Measurements from ENCODE around the gene PSTPIP2. TPM values are rescaled to one million over a fixed set of nuclear protein-coding genes. Genes with fewer than 3 reads are reported as not detected.

The PSTPIP2 gene
- total and polyA plus RNA-seq, 2 of the 13 experiments (the other 11 are each of a cell fraction or from before 2014, with no cell fraction given), result 0.25 to 0.27 TPM

DNA sequence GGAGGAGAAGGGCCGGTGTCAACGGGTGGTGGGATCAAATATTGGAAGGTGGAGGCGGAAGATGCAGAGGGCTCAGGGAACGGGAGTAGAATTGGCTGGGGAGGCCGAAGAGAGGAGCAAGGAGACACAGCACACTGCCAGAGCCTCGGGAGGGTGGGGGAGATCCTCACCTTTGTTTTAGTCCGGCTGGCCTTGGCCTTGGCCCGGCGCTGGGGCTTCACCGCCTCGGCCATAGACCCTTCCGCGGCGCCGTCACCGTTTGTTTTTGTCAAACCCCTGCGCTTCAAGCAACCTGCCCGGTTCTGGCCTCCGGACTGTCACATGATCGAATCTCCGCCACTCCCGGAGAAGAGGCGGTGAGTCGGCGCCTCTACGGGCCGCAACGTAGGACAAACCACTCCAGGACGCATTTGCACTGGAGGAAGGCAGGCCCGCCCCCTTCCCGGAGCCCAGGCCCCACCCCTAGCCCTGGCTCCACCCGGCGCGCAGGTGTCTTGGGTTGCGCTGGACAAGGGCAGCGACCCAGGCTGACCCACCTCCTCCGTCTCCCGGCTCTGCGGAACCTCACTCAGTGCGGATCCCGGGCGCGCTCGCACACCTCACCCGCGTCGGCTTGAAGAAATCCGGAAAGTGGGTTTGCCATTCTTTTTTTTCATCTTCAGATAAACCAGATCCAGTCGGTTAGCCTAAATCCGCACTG lies 104.9 kb downstream of the PSTPIP2 start, which contains the start of gene EPG5 (continued):
- TF ChIP-seq NCOA2 (CRISPR knock-in tag; IDR thresholded peaks at IDR 0.05) (no peak), HMGA1 (CRISPR knock-in tag; conservative IDR thresholded peaks at IDR 0.05) (no peak), ATF3 (CRISPR knock-in tag; IDR thresholded peaks at IDR 0.05) (no peak), ZNF780A (CRISPR knock-in tag; IDR thresholded peaks at IDR 0.05) (no peak), MAFK (conservative IDR thresholded peaks at IDR 0.05 in 1 of 2, IDR thresholded peaks at IDR 0.05 in 1 of 2; ENCODE audit: low read length in 2 of 2) (no peak), ZMYM3 (CRISPR knock-in tag; IDR thresholded peaks at IDR 0.05) (peak; percentile 76; the same call in 1 of the 2 replicates), ZNF615 (CRISPR knock-in tag; IDR thresholded peaks at IDR 0.05; ENCODE audit: borderline replicate concordance) (no peak), ZNF549 (CRISPR knock-in tag; IDR thresholded peaks at IDR 0.05) (no peak), NAIF1 (CRISPR knock-in tag; IDR thresholded peaks at IDR 0.05; ENCODE audit: borderline replicate concordance) (peak; percentile 70; the same call in 1 of the 2 replicates), ZNF597 (CRISPR knock-in tag; IDR thresholded peaks at IDR 0.05) (no peak), ZSCAN25 (CRISPR knock-in tag; IDR thresholded peaks at IDR 0.05) (no peak), ZNF329 (CRISPR knock-in tag; IDR thresholded peaks at IDR 0.05; ENCODE audit: low read depth) (no peak), ZNF724P (CRISPR knock-in tag; IDR thresholded peaks at IDR 0.05; ENCODE audit: borderline replicate concordance) (peak; percentile 69; the same call in 1 of the 2 replicates), SYNCRIP (IDR thresholded peaks at IDR 0.05; ENCODE audit: insufficient read depth, low read depth, low read length) (no peak), GLI4 (CRISPR knock-in tag; IDR thresholded peaks at IDR 0.05; ENCODE audit: borderline replicate concordance) (no peak), ZBTB26 (CRISPR knock-in tag; IDR thresholded peaks at IDR 0.05; ENCODE audit: borderline replicate concordance) (no peak; the same call in 1 of the 2 replicates)
- TF ChIP-seq, protein P1, sequence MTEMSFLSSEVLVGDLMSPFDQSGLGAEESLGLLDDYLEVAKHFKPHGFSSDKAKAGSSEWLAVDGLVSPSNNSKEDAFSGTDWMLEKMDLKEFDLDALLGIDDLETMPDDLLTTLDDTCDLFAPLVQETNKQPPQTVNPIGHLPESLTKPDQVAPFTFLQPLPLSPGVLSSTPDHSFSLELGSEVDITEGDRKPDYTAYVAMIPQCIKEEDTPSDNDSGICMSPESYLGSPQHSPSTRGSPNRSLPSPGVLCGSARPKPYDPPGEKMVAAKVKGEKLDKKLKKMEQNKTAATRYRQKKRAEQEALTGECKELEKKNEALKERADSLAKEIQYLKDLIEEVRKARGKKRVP (CRISPR knock-in tag; IDR thresholded peaks at IDR 0.05), result no peak
- TF ChIP-seq, protein P2, sequence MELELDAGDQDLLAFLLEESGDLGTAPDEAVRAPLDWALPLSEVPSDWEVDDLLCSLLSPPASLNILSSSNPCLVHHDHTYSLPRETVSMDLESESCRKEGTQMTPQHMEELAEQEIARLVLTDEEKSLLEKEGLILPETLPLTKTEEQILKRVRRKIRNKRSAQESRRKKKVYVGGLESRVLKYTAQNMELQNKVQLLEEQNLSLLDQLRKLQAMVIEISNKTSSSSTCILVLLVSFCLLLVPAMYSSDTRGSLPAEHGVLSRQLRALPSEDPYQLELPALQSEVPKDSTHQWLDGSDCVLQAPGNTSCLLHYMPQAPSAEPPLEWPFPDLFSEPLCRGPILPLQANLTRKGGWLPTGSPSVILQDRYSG (CRISPR knock-in tag; IDR thresholded peaks at IDR 0.05), result no peak
- TF ChIP-seq, protein P3, sequence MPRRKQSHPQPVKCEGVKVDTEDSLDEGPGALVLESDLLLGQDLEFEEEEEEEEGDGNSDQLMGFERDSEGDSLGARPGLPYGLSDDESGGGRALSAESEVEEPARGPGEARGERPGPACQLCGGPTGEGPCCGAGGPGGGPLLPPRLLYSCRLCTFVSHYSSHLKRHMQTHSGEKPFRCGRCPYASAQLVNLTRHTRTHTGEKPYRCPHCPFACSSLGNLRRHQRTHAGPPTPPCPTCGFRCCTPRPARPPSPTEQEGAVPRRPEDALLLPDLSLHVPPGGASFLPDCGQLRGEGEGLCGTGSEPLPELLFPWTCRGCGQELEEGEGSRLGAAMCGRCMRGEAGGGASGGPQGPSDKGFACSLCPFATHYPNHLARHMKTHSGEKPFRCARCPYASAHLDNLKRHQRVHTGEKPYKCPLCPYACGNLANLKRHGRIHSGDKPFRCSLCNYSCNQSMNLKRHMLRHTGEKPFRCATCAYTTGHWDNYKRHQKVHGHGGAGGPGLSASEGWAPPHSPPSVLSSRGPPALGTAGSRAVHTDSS (CRISPR knock-in tag; conservative IDR thresholded peaks at IDR 0.05), result no peak
- TF ChIP-seq, protein P4, sequence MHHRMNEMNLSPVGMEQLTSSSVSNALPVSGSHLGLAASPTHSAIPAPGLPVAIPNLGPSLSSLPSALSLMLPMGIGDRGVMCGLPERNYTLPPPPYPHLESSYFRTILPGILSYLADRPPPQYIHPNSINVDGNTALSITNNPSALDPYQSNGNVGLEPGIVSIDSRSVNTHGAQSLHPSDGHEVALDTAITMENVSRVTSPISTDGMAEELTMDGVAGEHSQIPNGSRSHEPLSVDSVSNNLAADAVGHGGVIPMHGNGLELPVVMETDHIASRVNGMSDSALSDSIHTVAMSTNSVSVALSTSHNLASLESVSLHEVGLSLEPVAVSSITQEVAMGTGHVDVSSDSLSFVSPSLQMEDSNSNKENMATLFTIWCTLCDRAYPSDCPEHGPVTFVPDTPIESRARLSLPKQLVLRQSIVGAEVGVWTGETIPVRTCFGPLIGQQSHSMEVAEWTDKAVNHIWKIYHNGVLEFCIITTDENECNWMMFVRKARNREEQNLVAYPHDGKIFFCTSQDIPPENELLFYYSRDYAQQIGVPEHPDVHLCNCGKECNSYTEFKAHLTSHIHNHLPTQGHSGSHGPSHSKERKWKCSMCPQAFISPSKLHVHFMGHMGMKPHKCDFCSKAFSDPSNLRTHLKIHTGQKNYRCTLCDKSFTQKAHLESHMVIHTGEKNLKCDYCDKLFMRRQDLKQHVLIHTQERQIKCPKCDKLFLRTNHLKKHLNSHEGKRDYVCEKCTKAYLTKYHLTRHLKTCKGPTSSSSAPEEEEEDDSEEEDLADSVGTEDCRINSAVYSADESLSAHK (CRISPR knock-in tag; IDR thresholded peaks at IDR 0.05; ENCODE audit: borderline replicate concordance), result no peak

Data from HepG2 (cell line).